WERI-Rb-1 (cell line): ENCODE data around the gene CNTNAP2.
A peak's percentile ranks its signal among the peaks of the same experiment; 100 is the strongest.

Source experiments
- DNase-seq: peaks from one replicate; pipeline ENCODE4 v3.0.0-alpha.2; 2020
- H3K27ac ChIP-seq: fragments of 250-450 bp; sonication (Bioruptor Pico); 2 replicates; pipeline ENCODE4 v1.5.1; 2020; ENCODE audit warnings: mild to moderate bottlenecking, moderate library complexity
- H3K27me3 ChIP-seq: fragments of 250-450 bp; sonication (Bioruptor Pico); 2 replicates; pipeline ENCODE4 v1.5.1; 2021; ENCODE audit warnings: mild to moderate bottlenecking, low read depth, moderate library complexity; ENCODE audit not compliant: insufficient read depth, severe bottlenecking
- H3K36me3 ChIP-seq: fragments of 250-450 bp; sonication (Bioruptor Pico); 2 replicates; pipeline ENCODE4 v1.5.1; 2020; ENCODE audit warnings: mild to moderate bottlenecking, moderate library complexity
- H3K4me3 ChIP-seq: 2 replicates; pipeline ENCODE4 v1.5.1; 2011; ENCODE audit warnings: low read depth, mild to moderate bottlenecking, control low read depth, low read length
- H3K9me3 ChIP-seq: fragments of 250-450 bp; sonication (Bioruptor Pico); 2 replicates; pipeline ENCODE4 v1.5.1; 2021; ENCODE audit warnings: mild to moderate bottlenecking, moderate library complexity; ENCODE audit not compliant: severe bottlenecking
- CTCF ChIP-seq: IDR thresholded peaks from 2 replicates; pipeline ENCODE4 v1.5.1; 2011; ENCODE audit warnings: low read depth, mild to moderate bottlenecking, control low read depth, inconsistent platforms, low read length

Gene CNTNAP2

GRCh38 chr7:146116521-146117222 is at the start of gene CNTNAP2:
Gene CNTNAP2 (plus strand): TSS chr7:146116801. CDS start chr7:146116877, 76 bp downstream.
- no peaks in the 10 kb centered on the region for H3K27me3 ChIP-seq
- peak within 1 kb of the TSS; percentile 66 for H3K4me3 ChIP-seq
- peak; percentile 31; the same call in 1 of the 2 replicates for TF ChIP-seq CTCF
- H3K27ac ChIP-seq = no peak within 1 kb of the TSS
- H3K36me3 ChIP-seq = no peaks in the 10 kb centered on the region
- H3K9me3 ChIP-seq = no peaks in the 10 kb centered on the region
- DNase-seq = peak; percentile 61

- no peaks in the 10 kb centered on the region for H3K27me3 ChIP-seq
- H3K36me3 ChIP-seq = no peaks in the 10 kb centered on the region
- H3K4me3 ChIP-seq = no peak overlapping the region
- no peaks in the 10 kb centered on the region for H3K9me3 ChIP-seq
- H3K27ac ChIP-seq = no peak overlapping the region
- TF ChIP-seq CTCF = no peak
- DNase-seq = no peak
These were observed 48.7 kb upstream of the CNTNAP2 start for GRCh38 chr7:146067880-146068279.

- no peak for TF ChIP-seq CTCF
- no peaks in the 10 kb centered on the region for H3K9me3 ChIP-seq
- peak; percentile 79 for DNase-seq
- no peaks in the 10 kb centered on the region for H3K27me3 ChIP-seq
- peak overlapping the region; percentile 28 for H3K4me3 ChIP-seq
- H3K27ac ChIP-seq = no peak overlapping the region
- H3K36me3 ChIP-seq = no peaks in the 10 kb centered on the region
These were observed 42.3 kb upstream of the CNTNAP2 start for GRCh38 chr7:146074195-146074765.

- H3K27ac ChIP-seq = no peak overlapping the region
- H3K27me3 ChIP-seq = no peaks in the 10 kb centered on the region
- TF ChIP-seq CTCF = no peak
- DNase-seq = no peak
- no peak overlapping the region for H3K4me3 ChIP-seq
- no peaks in the 10 kb centered on the region for H3K9me3 ChIP-seq
- no peaks in the 10 kb centered on the region for H3K36me3 ChIP-seq
These were observed 40.3 kb upstream of the CNTNAP2 start for GRCh38 chr7:146076344-146076743.

- no peaks in the 10 kb centered on the region for H3K27me3 ChIP-seq
- no peak overlapping the region for H3K4me3 ChIP-seq
- no peak overlapping the region for H3K27ac ChIP-seq
- DNase-seq = no peak
- no peaks in the 10 kb centered on the region for H3K9me3 ChIP-seq
- H3K36me3 ChIP-seq = no peaks in the 10 kb centered on the region
- no peak for TF ChIP-seq CTCF
These were observed 32.5 kb upstream of the CNTNAP2 start for GRCh38 chr7:146084086-146084485.
